ENCODE results near the gene PIP5K1B.
"Not testable (repeated sequence)": the region's sequence is repeated elsewhere in the genome, so short reads cannot be mapped to it uniquely, and the experiment has no call there.

PIP5K1B gene

GRCh38 chr9:68694125-68694524 lies 10.9 kb upstream of the PIP5K1B start:
- no peaks in the 10 kb centered on the region for H3K36me3 ChIP-seq (ENCODE audit: control insufficient read depth, insufficient read depth, low read length)
- peaks cover 7% of the 10 kb centered on the region for H3K4me1 ChIP-seq (ENCODE audit: control insufficient read depth, insufficient read depth, low read length)
- no peaks in the 10 kb centered on the region for H3K27me3 ChIP-seq (ENCODE audit: control insufficient read depth, insufficient read depth, low read length)
- no peaks in the 10 kb centered on the region for H3K9me3 ChIP-seq (ENCODE audit: control insufficient read depth, low read length)
- H3K4me3 ChIP-seq (ENCODE audit: low read length) = no peak overlapping the region
- H3K9ac ChIP-seq (ENCODE audit: low read length) = no peak overlapping the region

GRCh38 chr9:68697851-68698250 lies 7.2 kb upstream of the PIP5K1B start:
- H3K9ac ChIP-seq (ENCODE audit: low read length) = no peak overlapping the region
- no peaks in the 10 kb centered on the region for H3K27me3 ChIP-seq (ENCODE audit: control insufficient read depth, insufficient read depth, low read length)
- H3K36me3 ChIP-seq (ENCODE audit: control insufficient read depth, insufficient read depth, low read length) = no peaks in the 10 kb centered on the region
- no peaks in the 10 kb centered on the region for H3K4me1 ChIP-seq (ENCODE audit: control insufficient read depth, insufficient read depth, low read length)
- H3K9me3 ChIP-seq (ENCODE audit: control insufficient read depth, low read length) = no peaks in the 10 kb centered on the region
- no peak overlapping the region for H3K4me3 ChIP-seq (ENCODE audit: low read length)

GRCh38 chr9:68698943-68699509 lies 6.0 kb upstream of the PIP5K1B start:
- no peaks in the 10 kb centered on the region for H3K36me3 ChIP-seq (ENCODE audit: control insufficient read depth, insufficient read depth, low read length)
- H3K9me3 ChIP-seq (ENCODE audit: control insufficient read depth, low read length) = no peaks in the 10 kb centered on the region
- no peak overlapping the region for H3K9ac ChIP-seq (ENCODE audit: low read length)
- H3K4me3 ChIP-seq (ENCODE audit: low read length) = no peak overlapping the region
- H3K4me1 ChIP-seq (ENCODE audit: control insufficient read depth, insufficient read depth, low read length) = no peaks in the 10 kb centered on the region
- no peaks in the 10 kb centered on the region for H3K27me3 ChIP-seq (ENCODE audit: control insufficient read depth, insufficient read depth, low read length)

- H3K4me1 ChIP-seq (ENCODE audit: control insufficient read depth, insufficient read depth, low read length); H3K4me3 ChIP-seq (ENCODE audit: low read length); H3K9ac ChIP-seq (ENCODE audit: low read length); H3K9me3 ChIP-seq (ENCODE audit: control insufficient read depth, low read length); H3K27me3 ChIP-seq (ENCODE audit: control insufficient read depth, insufficient read depth, low read length); H3K36me3 ChIP-seq (ENCODE audit: control insufficient read depth, insufficient read depth, low read length): not testable (repeated sequence)
Measured at GRCh38 chr9:68699625-68700024, 5.4 kb upstream of the PIP5K1B start.

GRCh38 chr9:68702493-68702892 lies 2.5 kb upstream of the PIP5K1B start:
- Histone ChIP-seq H3K9ac (ENCODE audit: low read length) (no peak overlapping the region), H3K27me3 (ENCODE audit: control insufficient read depth, insufficient read depth, low read length) (no peaks in the 10 kb centered on the region), H3K4me1 (ENCODE audit: control insufficient read depth, insufficient read depth, low read length) (peaks cover 2% of the 10 kb centered on the region), H3K4me3 (ENCODE audit: low read length) (no peak overlapping the region), H3K36me3 (ENCODE audit: control insufficient read depth, insufficient read depth, low read length) (no peaks in the 10 kb centered on the region), H3K9me3 (ENCODE audit: control insufficient read depth, low read length) (no peaks in the 10 kb centered on the region)

GRCh38 chr9:68703672-68704071 lies 1.4 kb upstream of the PIP5K1B start:
- Histone ChIP-seq H3K27me3 (ENCODE audit: control insufficient read depth, insufficient read depth, low read length) (no peaks in the 10 kb centered on the region), H3K9ac (ENCODE audit: low read length) (no peak overlapping the region), H3K4me3 (ENCODE audit: low read length) (no peak overlapping the region), H3K36me3 (ENCODE audit: control insufficient read depth, insufficient read depth, low read length) (no peaks in the 10 kb centered on the region), H3K9me3 (ENCODE audit: control insufficient read depth, low read length) (no peaks in the 10 kb centered on the region), H3K4me1 (ENCODE audit: control insufficient read depth, insufficient read depth, low read length) (peaks cover 9% of the 10 kb centered on the region)

GRCh38 chr9:68704498-68704813 lies 584 bp upstream of the PIP5K1B start:
- H3K9me3 ChIP-seq (ENCODE audit: control insufficient read depth, low read length) = no peaks in the 10 kb centered on the region
- peak overlapping the region; percentile 29 for H3K4me3 ChIP-seq (ENCODE audit: low read length)
- H3K4me1 ChIP-seq (ENCODE audit: control insufficient read depth, insufficient read depth, low read length) = peaks cover 9% of the 10 kb centered on the region
- peak overlapping the region; percentile 32 for H3K9ac ChIP-seq (ENCODE audit: low read length)
- H3K27me3 ChIP-seq (ENCODE audit: control insufficient read depth, insufficient read depth, low read length) = no peaks in the 10 kb centered on the region
- no peaks in the 10 kb centered on the region for H3K36me3 ChIP-seq (ENCODE audit: control insufficient read depth, insufficient read depth, low read length)

- no peaks in the 10 kb centered on the region for H3K27me3 ChIP-seq (ENCODE audit: control insufficient read depth, insufficient read depth, low read length)
Measured at GRCh38 chr9:68705531-68706362, 707 bp downstream of the PIP5K1B start.

GRCh38 chr9:68706363-68707201 lies 1.5 kb downstream of the PIP5K1B start:
- Histone ChIP-seq H3K9ac (ENCODE audit: low read length) (peak overlapping the region; percentile 92), H3K9me3 (ENCODE audit: control insufficient read depth, low read length) (no peaks in the 10 kb centered on the region), H3K36me3 (ENCODE audit: control insufficient read depth, insufficient read depth, low read length) (no peaks in the 10 kb centered on the region), H3K4me1 (ENCODE audit: control insufficient read depth, insufficient read depth, low read length) (peaks cover 20% of the 10 kb centered on the region), H3K4me3 (ENCODE audit: low read length) (peak overlapping the region; percentile 83), H3K27me3 (ENCODE audit: control insufficient read depth, insufficient read depth, low read length) (no peaks in the 10 kb centered on the region)

More at GRCh38 chr9:68705531-68706362, 707 bp downstream of the PIP5K1B start:
- Histone ChIP-seq H3K4me3 (ENCODE audit: low read length) (peak overlapping the region; percentile 83), H3K9ac (ENCODE audit: low read length) (peak overlapping the region; percentile 92), H3K36me3 (ENCODE audit: control insufficient read depth, insufficient read depth, low read length) (no peaks in the 10 kb centered on the region), H3K9me3 (ENCODE audit: control insufficient read depth, low read length) (no peaks in the 10 kb centered on the region), H3K4me1 (ENCODE audit: control insufficient read depth, insufficient read depth, low read length) (peaks cover 15% of the 10 kb centered on the region)

- H3K4me3 ChIP-seq (ENCODE audit: low read length) = peak overlapping the region; percentile 83
- no peaks in the 10 kb centered on the region for H3K27me3 ChIP-seq (ENCODE audit: control insufficient read depth, insufficient read depth, low read length)
- H3K4me1 ChIP-seq (ENCODE audit: control insufficient read depth, insufficient read depth, low read length) = peaks cover 23% of the 10 kb centered on the region
- peak overlapping the region; percentile 92 for H3K9ac ChIP-seq (ENCODE audit: low read length)
- H3K9me3 ChIP-seq (ENCODE audit: control insufficient read depth, low read length) = no peaks in the 10 kb centered on the region
- H3K36me3 ChIP-seq (ENCODE audit: control insufficient read depth, insufficient read depth, low read length) = no peaks in the 10 kb centered on the region
Measured at GRCh38 chr9:68707801-68708488, 2.9 kb downstream of the PIP5K1B start.

- no peak overlapping the region for H3K4me3 ChIP-seq (ENCODE audit: low read length)
- H3K4me1 ChIP-seq (ENCODE audit: control insufficient read depth, insufficient read depth, low read length) = peaks cover 28% of the 10 kb centered on the region
- H3K9me3 ChIP-seq (ENCODE audit: control insufficient read depth, low read length) = no peaks in the 10 kb centered on the region
- H3K36me3 ChIP-seq (ENCODE audit: control insufficient read depth, insufficient read depth, low read length) = no peaks in the 10 kb centered on the region
- H3K27me3 ChIP-seq (ENCODE audit: control insufficient read depth, insufficient read depth, low read length) = no peaks in the 10 kb centered on the region
- no peak overlapping the region for H3K9ac ChIP-seq (ENCODE audit: low read length)
Measured at GRCh38 chr9:68708513-68708912, 3.5 kb downstream of the PIP5K1B start.
